HUES48 (cell line): ENCODE results near the gene KDM3B.
"Not testable (repeated sequence)": the region's sequence is repeated elsewhere in the genome, so short reads cannot be mapped to it uniquely, and the experiment has no call there.

ENCODE experiments used
- H3K27ac ChIP-seq: one replicate; pipeline ENCODE4 v1.7.0; 2013; ENCODE audit warnings: low read depth, low read length, inconsistent platforms
- H3K27me3 ChIP-seq: 2 replicates; pipeline ENCODE4 v1.6.1; 2013; ENCODE audit warnings: mild to moderate bottlenecking, low read length; ENCODE audit not compliant: control insufficient read depth, insufficient read depth
- H3K36me3 ChIP-seq: 2 replicates; pipeline ENCODE4 v1.6.1; 2013; ENCODE audit warnings: low read length; ENCODE audit not compliant: control insufficient read depth, insufficient read depth
- H3K4me1 ChIP-seq: 2 replicates; pipeline ENCODE4 v1.6.1; 2013; ENCODE audit warnings: mild to moderate bottlenecking, low read length; ENCODE audit not compliant: control insufficient read depth, insufficient read depth
- H3K4me3 ChIP-seq: 2 replicates; pipeline ENCODE4 v1.5.1; 2013; ENCODE audit warnings: mild to moderate bottlenecking, low read depth, low read length
- H3K9ac ChIP-seq: 2 replicates; pipeline ENCODE4 v1.6.1; 2013; ENCODE audit warnings: mild to moderate bottlenecking, low read depth, low read length, moderate library complexity
- H3K9me3 ChIP-seq: 2 replicates; pipeline ENCODE4 v1.6.1; 2013; ENCODE audit warnings: low read length; ENCODE audit not compliant: control insufficient read depth, insufficient read depth

The KDM3B gene

GRCh38 chr5:138352071-138352721 lies at the start of gene KDM3B:
KDM3B (plus strand) TSS chr5:138352685; CDS start chr5:138352796, 111 bp downstream.
- H3K4me3 ChIP-seq = peak within 1 kb of the TSS; percentile 90
- H3K4me1 ChIP-seq = peaks cover 20% of the 10 kb centered on the region
- H3K9me3 ChIP-seq = no peaks in the 10 kb centered on the region
- peaks cover 28% of the 10 kb centered on the region for H3K36me3 ChIP-seq
- H3K27ac ChIP-seq = peak within 1 kb of the TSS; percentile 90
- no peaks in the 10 kb centered on the region for H3K27me3 ChIP-seq
- H3K9ac ChIP-seq = peak within 1 kb of the TSS; percentile 85

GRCh38 chr5:138303372-138303771 lies 49.1 kb upstream of the KDM3B start:
- no peaks in the 10 kb centered on the region for H3K27me3 ChIP-seq
- H3K9me3 ChIP-seq = no peaks in the 10 kb centered on the region
- H3K27ac ChIP-seq = no peak overlapping the region
- H3K9ac ChIP-seq = no peak overlapping the region
- H3K4me3 ChIP-seq = no peak overlapping the region
- H3K4me1 ChIP-seq = no peaks in the 10 kb centered on the region
- 0 out of 2 replicates have a peak, but pooled peaks cover 2% of the 10 kb centered on the region for H3K36me3 ChIP-seq

- Histone ChIP-seq H3K27me3 (no peaks in the 10 kb centered on the region), H3K9ac (no peak overlapping the region), H3K36me3 (peaks cover 10% of the 10 kb centered on the region; the same call in 1 of the 2 replicates), H3K4me3 (no peak overlapping the region), H3K27ac (no peak overlapping the region), H3K4me1 (no peaks in the 10 kb centered on the region), H3K9me3 (no peaks in the 10 kb centered on the region)
Observed at GRCh38 chr5:138305797-138306196, 46.7 kb upstream of the KDM3B start.

GRCh38 chr5:138315751-138316278 lies 36.7 kb upstream of the KDM3B start:
- Histone ChIP-seq H3K9me3 (no peaks in the 10 kb centered on the region), H3K9ac (no peak overlapping the region), H3K4me3 (no peak overlapping the region), H3K27me3 (no peaks in the 10 kb centered on the region), H3K27ac (no peak overlapping the region), H3K36me3 (peaks cover 63% of the 10 kb centered on the region), H3K4me1 (no peaks in the 10 kb centered on the region)

GRCh38 chr5:138316355-138316754 lies 36.1 kb upstream of the KDM3B start:
- Histone ChIP-seq H3K27ac (no peak overlapping the region), H3K4me1 (no peaks in the 10 kb centered on the region), H3K4me3 (no peak overlapping the region), H3K9me3 (no peaks in the 10 kb centered on the region), H3K27me3 (no peaks in the 10 kb centered on the region), H3K9ac (no peak overlapping the region), H3K36me3 (peaks cover 58% of the 10 kb centered on the region)

GRCh38 chr5:138318211-138318610 lies 34.3 kb upstream of the KDM3B start:
- H3K27ac ChIP-seq, H3K4me1 ChIP-seq, H3K9ac ChIP-seq, H3K9me3 ChIP-seq, H3K4me3 ChIP-seq, H3K27me3 ChIP-seq: not testable (repeated sequence)
- peaks cover 54% of the 10 kb centered on the region for H3K36me3 ChIP-seq

- Histone ChIP-seq H3K36me3 (peaks cover 23% of the 10 kb centered on the region), H3K4me1 (no peaks in the 10 kb centered on the region), H3K4me3 (peak overlapping the region; percentile 89), H3K27me3 (no peaks in the 10 kb centered on the region), H3K9me3 (no peaks in the 10 kb centered on the region), H3K27ac (peak overlapping the region; percentile 93), H3K9ac (peak overlapping the region; percentile 89)
Observed at GRCh38 chr5:138330813-138331448, 21.6 kb upstream of the KDM3B start.

- peaks cover 3% of the 10 kb centered on the region for H3K4me1 ChIP-seq
- no peaks in the 10 kb centered on the region for H3K27me3 ChIP-seq
- peak within 1 kb of the TSS; percentile 89 for H3K4me3 ChIP-seq
- H3K36me3 ChIP-seq = peaks cover 19% of the 10 kb centered on the region
- no peaks in the 10 kb centered on the region for H3K9me3 ChIP-seq
- peak within 1 kb of the TSS; percentile 89 for H3K9ac ChIP-seq
- H3K27ac ChIP-seq = peak within 1 kb of the TSS; percentile 93
Observed at GRCh38 chr5:138331449-138332368, 20.8 kb upstream of the KDM3B start, which contains the start of gene CDC25C. CDC25C (minus strand) TSS chr5:138331804; CDS start chr5:138331180, 624 bp downstream.

- Histone ChIP-seq H3K9ac (no peak overlapping the region), H3K27me3 (no peaks in the 10 kb centered on the region), H3K36me3 (no peaks in the 10 kb centered on the region), H3K9me3 (no peaks in the 10 kb centered on the region), H3K4me3 (no peak overlapping the region), H3K4me1 (peaks cover 14% of the 10 kb centered on the region), H3K27ac (no peak overlapping the region)
Observed at GRCh38 chr5:138334867-138335447, 17.5 kb upstream of the KDM3B start.

- Histone ChIP-seq H3K36me3 (peaks cover 20% of the 10 kb centered on the region), H3K9ac (peak overlapping the region; percentile 100), H3K4me3 (peak overlapping the region; percentile 89), H3K27ac (peak overlapping the region; percentile 100), H3K9me3 (no peaks in the 10 kb centered on the region), H3K4me1 (peaks cover 14% of the 10 kb centered on the region), H3K27me3 (no peaks in the 10 kb centered on the region)
Observed at GRCh38 chr5:138336952-138337684, 15.4 kb upstream of the KDM3B start.
